HG02973 (cell line): Measurements from ENCODE around the gene SKA2.
"Not testable (repeated sequence)": the region's sequence is repeated elsewhere in the genome, so short reads cannot be mapped to it uniquely, and the experiment has no call there.

Source experiments
- ATAC-seq: cut with Tn5 transposase; IDR thresholded peaks from one replicate; pipeline ENCODE4 v1.9.1; 2021; ENCODE audit warnings: moderate library complexity; ENCODE audit not compliant: unreplicated experiment

The SKA2 gene

DNA sequence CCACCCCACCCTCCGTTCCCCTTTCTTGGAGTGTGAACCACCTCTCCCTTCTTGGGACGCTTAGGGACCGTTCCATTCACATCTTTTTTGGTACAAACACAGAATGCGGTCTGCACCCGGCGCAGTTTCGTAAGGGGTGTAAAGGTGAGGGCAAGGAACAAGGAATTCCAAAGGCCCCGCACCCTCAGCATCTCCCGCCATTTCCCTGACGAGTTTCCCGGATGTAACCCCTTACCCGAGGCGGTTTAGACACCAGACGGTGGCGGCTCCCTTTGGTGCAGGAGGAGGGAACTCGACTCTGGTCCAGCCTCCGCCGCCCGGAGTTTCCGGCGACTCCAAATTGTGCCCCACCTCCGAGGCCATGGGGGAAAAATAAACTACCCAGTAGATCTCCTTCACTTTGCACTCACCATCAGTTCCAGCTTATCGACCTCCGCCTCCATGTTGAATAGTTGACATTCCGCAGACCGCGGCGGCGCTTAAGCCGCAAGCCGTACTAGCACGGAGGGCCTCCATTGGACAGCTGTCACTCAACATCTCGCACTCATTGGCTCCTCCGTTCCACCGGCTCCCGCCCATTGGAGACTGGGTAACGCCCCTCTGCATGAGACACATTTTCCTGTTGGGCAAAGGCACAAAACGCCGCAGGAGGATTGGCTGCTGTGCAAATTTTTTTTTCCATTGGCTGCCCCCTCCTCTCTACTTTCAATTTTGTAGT, at the start of gene SKA2:
Gene SKA2 (minus strand): TSS at position 466 of the 718 bp plus-strand sequence. CDS start 23 bp downstream, at position 443.
- peak; percentile 70 for ATAC-seq

DNA sequence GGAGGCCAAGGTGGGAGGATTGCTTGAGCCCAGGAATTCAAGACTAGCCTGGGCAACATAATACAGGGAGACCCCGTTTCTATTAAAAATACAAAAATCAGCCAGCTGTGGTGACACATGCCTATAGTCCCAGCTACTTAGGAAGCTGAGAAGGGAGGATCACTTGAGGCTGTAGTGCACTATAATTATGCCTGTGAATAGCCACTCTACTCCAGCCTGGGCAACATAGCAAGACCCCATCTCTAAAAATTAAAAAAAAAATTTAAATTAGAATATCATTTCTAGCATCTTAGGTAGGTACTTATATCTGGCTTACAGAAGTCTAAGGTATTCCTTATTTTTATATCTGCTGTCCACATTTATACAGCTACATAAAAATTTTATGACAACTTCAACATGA, 47.3 kb upstream of the SKA2 start:
- no peak for ATAC-seq

DNA sequence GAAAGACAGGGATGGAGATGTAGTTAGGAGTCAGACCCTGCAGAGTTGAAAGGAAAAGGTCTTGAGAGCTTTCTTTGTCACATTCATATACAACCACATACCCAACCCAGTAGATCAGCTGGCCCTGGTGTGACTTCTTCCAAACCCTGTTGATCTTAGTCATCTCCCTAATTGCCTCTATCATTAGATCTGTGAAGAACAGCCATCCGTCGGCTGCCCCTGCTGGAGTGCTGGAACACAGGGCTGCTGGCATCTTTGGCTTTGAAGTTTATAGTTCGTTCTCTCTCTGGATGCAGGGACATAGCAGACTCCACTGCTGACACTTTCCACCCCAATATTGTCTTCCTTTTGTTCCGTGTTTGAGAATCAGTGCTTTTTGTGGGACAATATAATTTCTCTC, 44.4 kb upstream of the SKA2 start:
- ATAC-seq, result no peak

GRCh38 chr17:59193336-59193862, 38.4 kb upstream of the SKA2 start:
- no peak for ATAC-seq

- no peak for ATAC-seq
Measured at GRCh38 chr17:59190806-59191205, 35.8 kb upstream of the SKA2 start.

DNA sequence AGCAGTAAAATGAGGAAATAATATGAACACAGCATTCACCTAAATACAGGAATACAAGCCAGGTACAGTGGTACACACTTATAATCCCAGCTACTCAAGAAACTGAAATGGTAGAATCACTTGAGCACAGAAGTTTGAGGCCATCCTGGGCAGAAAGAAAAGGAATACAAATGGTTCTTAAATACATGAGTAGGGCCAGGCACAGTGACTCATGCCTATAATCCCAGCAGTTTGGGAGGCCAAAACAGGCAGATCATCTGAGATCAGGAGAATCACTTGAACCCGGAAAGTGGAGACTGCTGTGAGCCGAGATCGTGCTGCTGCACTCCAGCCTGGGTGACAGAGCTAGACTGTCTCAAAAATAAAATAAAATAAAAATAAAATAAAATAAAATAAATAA, 31.9 kb upstream of the SKA2 start:
- no peak for ATAC-seq

- no peak for ATAC-seq
Measured at GRCh38 chr17:59185997-59186396, 31.0 kb upstream of the SKA2 start.

DNA sequence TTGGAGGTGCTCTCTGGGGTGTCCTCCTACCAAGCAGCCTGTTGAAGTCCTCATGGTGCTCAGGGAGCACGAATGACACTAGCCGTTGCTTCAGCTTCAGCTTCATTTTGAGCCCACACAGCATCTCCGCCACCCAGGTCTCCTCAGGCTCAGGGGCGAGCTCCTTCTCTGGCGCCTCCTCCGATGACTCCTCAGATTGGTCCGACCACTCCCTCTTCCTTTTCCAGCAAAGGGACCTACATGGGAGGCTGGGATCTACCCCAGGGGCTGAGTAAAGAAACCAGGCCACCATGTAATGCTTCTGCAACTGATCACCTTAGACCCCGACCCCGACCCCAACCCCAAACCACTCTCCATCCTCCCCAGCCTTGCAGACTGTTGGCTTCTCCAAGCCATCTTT, 26.5 kb upstream of the SKA2 start:
- no peak for ATAC-seq

- ATAC-seq, result no peak
Measured at GRCh38 chr17:59180626-59181025, 25.6 kb upstream of the SKA2 start.

GRCh38 chr17:59179601-59180000, 24.6 kb upstream of the SKA2 start:
- ATAC-seq, result not testable (repeated sequence)

DNA sequence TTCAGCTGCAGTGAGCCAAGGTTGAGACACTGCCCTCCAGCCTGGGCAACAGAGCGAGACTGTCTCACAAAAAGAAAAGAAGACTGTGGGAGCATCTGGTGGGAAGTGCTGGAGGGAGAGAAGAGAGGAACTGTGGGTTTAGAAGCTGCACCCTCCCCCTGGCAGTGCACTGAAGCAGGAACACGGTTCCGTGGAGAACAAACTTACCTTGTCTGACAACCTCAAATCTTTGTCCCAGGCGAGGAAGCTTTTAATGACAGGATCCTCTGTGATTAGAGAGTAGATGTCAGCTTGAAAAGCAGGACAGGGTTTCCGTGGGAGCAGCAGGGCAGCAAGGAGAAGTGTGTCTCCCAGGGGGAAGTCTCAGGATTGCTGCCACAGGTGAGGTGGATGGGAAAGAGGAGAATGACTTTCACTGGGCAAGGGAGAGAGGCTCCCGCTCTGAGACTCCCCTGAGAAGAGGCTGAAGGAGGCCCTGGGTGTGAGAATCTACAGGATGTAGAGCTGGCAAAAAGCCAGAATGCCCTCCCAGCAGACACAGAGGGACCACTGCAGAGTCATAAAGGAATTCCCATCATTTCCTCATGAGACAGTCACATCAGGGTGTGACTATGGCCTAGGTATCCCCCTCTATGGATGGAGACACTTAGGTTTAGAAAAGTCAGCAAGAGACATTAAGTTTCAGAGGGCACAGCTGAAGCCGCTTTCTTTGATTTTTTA, 23.4 kb upstream of the SKA2 start:
- no peak for ATAC-seq

DNA sequence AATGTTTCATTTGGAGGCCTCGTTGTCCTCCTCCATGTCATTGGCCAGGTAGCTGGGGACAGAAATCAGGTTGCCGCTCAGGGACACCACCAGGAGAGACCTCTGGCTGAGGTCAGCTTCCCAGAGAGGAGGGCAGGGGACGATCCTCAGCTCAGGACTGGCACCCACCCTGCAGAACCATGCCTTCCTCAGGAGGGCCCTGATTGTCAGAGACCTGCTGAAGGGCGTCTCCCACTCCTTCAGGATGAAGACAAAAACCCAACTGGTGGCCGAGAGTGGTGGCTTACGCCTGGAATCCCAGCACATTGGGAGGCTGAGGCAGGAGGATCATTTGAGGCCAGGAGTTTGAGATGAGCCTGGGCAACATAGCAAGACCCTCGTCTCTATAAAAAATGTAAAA, 20.1 kb upstream of the SKA2 start:
- no peak for ATAC-seq

DNA sequence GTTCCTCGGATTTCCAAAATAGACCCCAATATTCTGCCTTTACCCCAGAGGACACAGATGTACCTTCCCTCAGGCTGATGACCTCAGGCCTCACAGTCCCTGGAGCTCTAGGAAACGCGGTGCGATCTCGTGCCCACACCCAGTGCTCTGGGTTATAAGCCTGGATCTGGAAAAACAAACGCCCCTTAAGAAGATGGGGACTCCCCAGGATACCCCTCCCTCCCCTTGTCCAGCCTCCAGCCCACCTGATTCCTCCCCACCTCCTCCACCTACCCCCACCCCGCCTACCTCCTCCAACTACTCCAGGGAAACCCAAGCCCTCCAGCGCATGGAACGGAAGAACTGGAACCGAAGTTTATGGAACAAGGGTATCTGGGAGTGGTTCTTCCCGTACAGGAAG, 19.7 kb upstream of the SKA2 start:
- no peak for ATAC-seq

DNA sequence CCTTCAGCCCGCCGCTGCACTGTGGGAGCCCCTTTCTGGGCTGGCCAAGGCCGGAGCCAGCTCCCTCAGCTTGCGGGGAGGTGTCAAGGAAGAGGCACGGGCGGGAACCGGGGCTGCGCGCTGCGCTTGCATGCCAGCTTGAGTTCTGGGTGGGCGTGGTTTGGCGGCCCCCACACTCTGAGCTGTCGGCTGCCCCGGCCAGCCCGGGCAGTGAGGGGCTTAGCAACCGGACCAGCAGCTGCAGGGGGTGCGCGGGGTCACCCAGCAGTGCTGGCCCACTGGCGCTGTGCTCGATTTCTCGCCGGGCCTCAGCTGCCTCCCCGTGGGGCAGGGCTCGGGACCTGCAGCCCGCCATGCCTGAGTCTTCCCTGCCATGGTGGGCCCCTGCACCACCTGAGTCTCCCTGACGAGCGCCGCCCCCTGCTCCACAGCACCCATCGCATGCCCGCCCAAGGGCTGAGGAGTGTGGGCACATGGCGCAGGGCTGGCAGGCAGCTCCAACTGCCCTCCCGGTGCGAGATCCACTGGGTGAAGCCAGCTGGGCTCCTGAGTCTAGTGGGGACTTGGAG, 17.5 kb upstream of the SKA2 start:
- ATAC-seq, result no peak

GRCh38 chr17:59167571-59168001, 12.6 kb upstream of the SKA2 start:
- ATAC-seq, result no peak

DNA sequence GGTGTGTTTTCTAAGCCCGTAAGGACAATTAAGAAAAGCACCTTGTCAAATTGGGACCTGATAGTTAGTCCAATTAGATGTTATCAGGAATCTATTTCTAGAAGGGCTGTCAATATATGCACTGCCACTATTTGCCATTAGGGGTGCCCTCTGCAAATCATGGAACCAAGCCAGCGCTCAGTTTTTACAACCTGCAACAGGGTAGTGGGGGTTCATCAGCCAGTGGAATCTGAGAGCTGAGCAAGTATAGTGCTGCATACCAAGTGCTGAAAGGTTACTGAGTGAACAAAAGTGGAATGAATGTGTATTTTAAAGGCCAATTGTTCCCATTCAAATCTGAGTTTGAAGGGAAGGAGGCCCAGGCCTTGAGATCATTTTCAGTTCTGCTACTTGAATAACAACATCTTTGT, 11.0 kb upstream of the SKA2 start:
- peak; percentile 50 for ATAC-seq

DNA sequence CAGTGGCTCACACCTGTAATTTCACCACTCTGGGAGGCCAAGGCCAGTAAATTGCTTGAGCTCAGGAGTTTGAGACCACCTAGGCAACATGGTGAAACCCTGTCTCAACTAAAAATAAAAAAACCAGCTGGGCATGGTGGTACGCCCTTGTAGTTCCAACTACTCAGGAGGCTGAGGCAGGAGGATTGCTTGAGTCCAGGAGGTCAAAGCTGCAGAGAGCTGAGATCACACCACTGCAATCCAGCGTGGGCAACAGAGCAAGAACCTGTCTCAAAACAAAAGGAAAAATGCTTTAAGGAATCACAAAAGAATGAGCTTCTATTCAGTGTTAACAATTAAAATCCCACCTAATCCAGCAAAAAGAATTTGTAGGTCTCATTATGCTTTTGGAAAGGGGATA, 6.5 kb upstream of the SKA2 start:
- ATAC-seq, result no peak

DNA sequence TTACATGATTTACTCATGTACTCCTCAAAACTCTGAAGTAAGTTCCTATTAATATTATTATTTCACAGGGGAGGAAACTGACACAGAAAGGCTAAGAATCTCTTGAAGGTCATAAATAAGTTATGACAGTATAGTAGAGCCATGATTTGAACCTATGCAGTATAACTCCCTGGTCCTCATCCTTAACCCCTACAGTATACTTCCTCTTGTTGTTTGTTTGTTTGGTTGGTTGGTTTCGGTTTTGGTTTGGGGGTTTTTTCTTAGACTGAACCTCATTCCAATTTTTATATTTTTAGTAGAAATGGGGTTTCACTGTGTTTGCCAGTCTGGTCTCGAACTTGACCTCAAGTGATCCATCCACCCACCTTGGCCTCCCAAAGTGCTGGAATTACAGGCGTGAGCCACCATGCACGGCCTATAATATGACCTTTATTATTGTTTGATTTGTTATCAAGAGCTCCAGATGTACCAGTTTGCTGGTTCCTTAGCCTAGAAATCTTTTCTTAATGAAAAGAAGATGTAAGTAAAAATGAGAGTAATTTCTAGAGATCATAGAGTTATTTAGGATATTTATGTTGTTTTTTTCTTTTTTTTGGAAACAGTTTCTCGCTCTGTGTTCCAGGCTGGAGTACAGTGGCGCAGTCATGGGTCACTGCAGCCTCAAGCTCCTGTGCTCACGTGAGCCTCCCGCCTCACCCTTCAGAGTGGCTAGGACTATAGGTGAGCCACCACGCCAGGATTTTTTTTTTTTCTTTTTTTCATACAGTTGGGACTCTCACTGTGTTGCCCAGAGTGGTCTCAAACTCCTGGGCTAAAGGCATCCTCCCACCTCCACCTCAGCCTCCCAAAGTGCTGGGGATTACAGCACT, 5.4 kb upstream of the SKA2 start:
- no peak for ATAC-seq

DNA sequence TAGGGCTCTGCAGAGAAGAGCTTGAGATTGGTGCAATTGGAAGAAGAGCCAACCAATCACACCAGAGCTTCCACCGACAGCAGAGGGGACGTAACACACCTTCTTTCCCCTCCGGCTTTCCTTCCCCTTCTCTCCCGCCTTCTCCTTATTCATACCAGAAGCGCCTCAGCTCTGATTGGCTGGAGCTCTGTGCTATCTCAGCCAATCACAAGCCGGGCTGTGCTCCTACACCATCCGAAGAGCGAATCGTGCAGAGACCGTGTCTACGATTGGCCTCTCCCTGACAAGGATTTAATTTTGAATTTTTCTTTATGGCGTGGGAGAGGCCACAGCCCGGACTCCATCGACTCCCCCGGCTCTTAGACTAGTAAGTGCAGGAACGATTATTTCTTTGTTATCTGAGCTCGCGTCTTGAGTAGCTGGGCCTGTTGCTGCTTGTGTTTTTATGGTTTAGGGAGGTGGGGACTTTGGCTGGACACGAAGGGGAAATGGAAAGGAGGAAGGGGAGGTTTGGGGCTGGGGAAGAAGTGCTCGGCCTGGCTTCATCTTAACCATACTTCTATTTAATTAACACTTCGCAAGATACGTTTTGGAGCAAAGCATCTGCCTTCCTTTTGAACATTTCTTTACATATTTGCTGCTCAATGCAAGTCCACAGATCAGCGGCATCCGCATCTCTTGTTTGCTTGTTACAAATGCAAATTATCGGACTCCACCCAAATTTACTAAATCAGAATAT, 622 bp upstream of the SKA2 start, which contains the start of gene PRR11:
Gene PRR11 (plus strand): TSS at position 308 of the 739 bp plus-strand sequence. CDS start 14,007 bp downstream, outside the sequence.
- peak; percentile 87 for ATAC-seq

DNA sequence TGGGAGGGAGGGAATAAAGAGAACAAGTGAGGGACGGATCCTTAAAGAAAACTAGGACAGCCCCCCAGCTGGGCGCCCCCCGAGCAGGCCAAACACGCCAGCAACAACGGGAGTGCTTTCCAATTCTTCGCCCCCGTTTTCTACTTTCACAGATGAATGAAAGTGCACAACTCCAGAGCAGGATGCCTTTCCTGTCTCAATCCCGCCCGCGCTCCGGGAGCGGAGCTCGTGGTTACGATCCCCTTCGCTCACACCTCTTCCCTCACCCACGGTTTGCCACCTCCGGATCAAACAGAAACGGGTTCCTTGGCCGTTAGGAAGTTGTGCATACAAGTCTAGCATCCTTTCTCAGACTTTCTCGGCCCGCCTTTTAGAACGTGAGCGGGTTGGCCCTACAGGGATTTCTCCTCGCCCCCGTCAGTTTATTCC, 680 bp downstream of the SKA2 start:
- no peak for ATAC-seq
